Large intestine (tissue), 3 donors: ENCODE measurements around the gene ZBTB21. TPM values are rescaled to one million over a fixed set of nuclear protein-coding genes. Genes with fewer than 3 reads are reported as not detected.
"Not testable (repeated sequence)": the region's sequence is repeated elsewhere in the genome, so short reads cannot be mapped to it uniquely, and the experiment has no call there.

Source experiments
- DNase-seq, 2 donors: peaks; one replicate each; pipeline versions ENCODE4 v3.0.0 to v3.0.0-alpha.2; 2013
- H3K27ac ChIP-seq: one replicate; pipeline ENCODE4 v1.5.1; 2013; ENCODE audit warnings: low read length
- H3K27me3 ChIP-seq: 2 replicates; pipeline ENCODE4 v1.6.1; 2013; ENCODE audit warnings: low read length; ENCODE audit not compliant: control insufficient read depth, insufficient read depth
- H3K36me3 ChIP-seq: 2 replicates; pipeline ENCODE4 v1.6.1; 2013; ENCODE audit warnings: low read length; ENCODE audit not compliant: control insufficient read depth, insufficient read depth
- H3K4me1 ChIP-seq: one replicate; pipeline ENCODE4 v1.6.1; 2013; ENCODE audit warnings: low read length; ENCODE audit not compliant: control insufficient read depth, insufficient read depth
- H3K4me3 ChIP-seq: one replicate; pipeline ENCODE4 v1.5.1; 2013; ENCODE audit warnings: low read length
- H3K9me3 ChIP-seq: one replicate; pipeline ENCODE4 v1.6.1; 2013; ENCODE audit warnings: mild to moderate bottlenecking, low read depth, low read length, moderate library complexity; ENCODE audit not compliant: control insufficient read depth
- WGBS: methylation state at CpG from one replicate; pipeline ENCODE4 v1.1.5; 2013; ENCODE audit warnings: low lambda C conversion rate; ENCODE audit not compliant: insufficient coverage; 5-methylcytosine and 5-hydroxymethylcytosine counted together
- polyA plus RNA-seq: library from polyadenylated mRNA; unstranded; fragments of 120-200 nt; gene quantifications from one replicate; pipeline ENCODE4 v1.2.1, GENCODE V29; 2013

The ZBTB21 gene
- polyA plus RNA-seq, 1 donor: 11.0 TPM

DNA sequence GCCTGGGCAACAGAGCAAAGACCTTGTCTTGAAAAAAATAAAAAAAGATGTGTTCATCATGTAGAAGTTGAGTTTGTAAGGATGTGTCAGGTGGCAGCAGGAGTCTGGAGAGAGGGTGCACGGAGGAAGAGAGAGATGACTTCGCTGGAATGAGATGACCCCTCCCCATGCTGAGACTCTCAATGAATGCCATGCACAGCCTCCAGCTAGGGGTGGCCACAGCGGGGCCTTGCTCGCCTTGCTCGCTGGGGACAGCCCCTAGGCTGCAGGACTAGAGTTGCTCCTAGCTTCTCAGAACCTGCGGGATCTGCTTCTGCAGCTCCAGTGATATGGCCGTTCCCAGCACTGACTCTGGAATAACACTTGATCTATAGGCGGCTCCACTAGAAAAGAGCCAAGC is 49.8 kb downstream of the ZBTB21 start:
- H3K27me3 ChIP-seq: peaks cover 14% of the 10 kb centered on the region
- H3K36me3 ChIP-seq: no peaks in the 10 kb centered on the region
- H3K4me1 ChIP-seq: peaks cover 10% of the 10 kb centered on the region
- H3K9me3 ChIP-seq: no peaks in the 10 kb centered on the region
- H3K27ac ChIP-seq: no peak overlapping the region
- DNase-seq: no peak
- no CpG with 5 or more reads among the region's 8 CpGs for WGBS
- no peak overlapping the region for H3K4me3 ChIP-seq

DNA sequence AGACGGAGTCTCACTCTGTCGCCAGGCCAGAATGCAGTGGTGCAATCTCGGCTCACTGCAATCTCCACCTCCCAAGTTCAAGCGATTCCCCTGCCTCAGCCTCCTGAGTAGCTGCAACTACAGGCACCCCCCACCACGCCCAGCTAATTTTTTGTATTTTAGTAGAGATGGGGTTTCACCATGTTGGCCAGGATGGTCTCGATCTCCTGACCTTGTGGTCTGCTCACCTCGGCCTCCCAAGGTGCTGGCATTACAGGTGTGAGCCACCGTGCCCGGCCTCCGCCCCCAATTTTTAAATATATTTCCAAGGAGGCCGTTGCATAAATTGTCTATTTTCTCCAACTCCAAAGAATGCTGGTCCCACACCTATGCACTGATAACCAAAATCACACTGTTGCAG is 50.5 kb downstream of the ZBTB21 start:
- not testable (repeated sequence) for DNase-seq, H3K27ac ChIP-seq, H3K36me3 ChIP-seq, H3K9me3 ChIP-seq, H3K4me1 ChIP-seq, H3K4me3 ChIP-seq
- WGBS: no CpG with 5 or more reads among the region's 11 CpGs
- H3K27me3 ChIP-seq: peaks cover 14% of the 10 kb centered on the region

DNA sequence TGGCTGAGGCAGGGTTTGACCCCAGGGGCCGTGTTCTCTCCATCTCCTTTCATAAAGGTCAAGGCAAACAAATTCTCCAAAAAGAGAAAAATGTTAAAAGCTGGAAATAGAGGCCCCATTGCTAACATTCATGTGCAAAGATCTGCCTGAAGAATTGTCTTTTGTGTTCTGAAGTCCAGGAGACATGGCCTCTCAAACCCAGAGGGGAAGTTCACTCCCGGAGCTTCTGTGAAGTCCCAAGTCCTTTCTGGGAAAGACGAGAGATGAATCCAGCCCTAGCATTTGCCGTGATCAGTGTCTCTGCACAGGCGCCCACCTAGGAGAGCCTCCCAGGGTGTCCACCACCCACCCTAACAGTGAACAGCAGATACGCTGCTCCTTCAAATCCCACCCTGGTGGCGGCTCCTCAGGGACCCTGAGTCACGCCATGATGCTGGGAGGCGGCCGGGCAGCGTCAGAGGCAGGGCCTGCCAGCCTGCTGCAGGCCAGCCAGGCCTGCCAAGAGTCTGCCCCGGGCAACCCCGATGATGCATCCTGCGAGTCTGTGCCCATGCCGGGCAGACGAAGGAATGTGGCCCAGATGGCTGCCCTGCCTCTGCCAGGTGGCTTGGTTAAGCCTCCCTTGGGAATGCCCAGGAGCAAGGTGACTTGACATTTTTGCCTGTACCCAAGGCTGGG is 51.1 kb downstream of the ZBTB21 start:
- no peaks in the 10 kb centered on the region for H3K36me3 ChIP-seq
- peaks cover 14% of the 10 kb centered on the region for H3K27me3 ChIP-seq
- peaks cover 10% of the 10 kb centered on the region for H3K4me1 ChIP-seq
- DNase-seq: no peak
- H3K4me3 ChIP-seq: no peak overlapping the region
- WGBS: no CpG with 5 or more reads among the region's 16 CpGs
- H3K9me3 ChIP-seq: peaks cover 6% of the 10 kb centered on the region
- no peak overlapping the region for H3K27ac ChIP-seq

DNA sequence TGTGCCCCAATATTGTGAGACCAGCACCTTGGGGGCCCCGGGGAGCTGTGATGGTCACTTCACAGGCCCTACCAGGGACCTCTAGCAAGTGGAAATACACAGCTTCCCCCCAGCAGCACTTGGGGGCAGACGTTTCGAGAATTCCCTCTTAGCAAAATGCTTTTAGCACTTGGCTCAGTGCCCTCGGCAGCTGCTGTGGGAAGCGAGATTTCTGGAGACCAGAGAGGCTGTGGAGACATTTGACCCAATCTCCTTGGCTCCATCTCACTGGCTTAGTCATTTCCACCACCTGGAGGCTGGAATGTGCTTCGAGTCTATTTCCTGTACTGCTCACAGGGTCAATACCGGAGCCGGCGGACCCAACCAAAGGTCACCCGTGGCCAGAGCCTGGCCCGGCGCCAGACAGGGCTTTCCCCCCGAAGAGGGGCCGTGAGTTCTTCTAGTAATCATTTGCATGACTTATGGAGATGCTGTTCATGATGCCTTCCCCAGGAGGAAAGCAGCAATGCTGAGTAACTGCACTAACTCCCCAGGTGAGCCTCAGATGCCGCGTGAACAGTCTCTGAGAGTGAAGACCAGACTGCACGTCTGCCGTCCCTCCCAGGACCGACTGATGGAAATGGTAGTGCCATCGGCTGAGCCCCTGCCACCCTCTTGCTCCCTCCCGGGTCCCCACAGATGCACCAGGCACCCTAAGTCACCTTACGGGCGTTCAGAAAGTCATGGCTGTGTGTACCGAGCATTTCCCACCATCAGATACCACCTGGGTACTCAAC is 52.0 kb downstream of the ZBTB21 start:
- Histone ChIP-seq H3K36me3 (no peaks in the 10 kb centered on the region), H3K27ac (no peak overlapping the region)
- no CpG with 5 or more reads among the region's 24 CpGs for WGBS

DNA sequence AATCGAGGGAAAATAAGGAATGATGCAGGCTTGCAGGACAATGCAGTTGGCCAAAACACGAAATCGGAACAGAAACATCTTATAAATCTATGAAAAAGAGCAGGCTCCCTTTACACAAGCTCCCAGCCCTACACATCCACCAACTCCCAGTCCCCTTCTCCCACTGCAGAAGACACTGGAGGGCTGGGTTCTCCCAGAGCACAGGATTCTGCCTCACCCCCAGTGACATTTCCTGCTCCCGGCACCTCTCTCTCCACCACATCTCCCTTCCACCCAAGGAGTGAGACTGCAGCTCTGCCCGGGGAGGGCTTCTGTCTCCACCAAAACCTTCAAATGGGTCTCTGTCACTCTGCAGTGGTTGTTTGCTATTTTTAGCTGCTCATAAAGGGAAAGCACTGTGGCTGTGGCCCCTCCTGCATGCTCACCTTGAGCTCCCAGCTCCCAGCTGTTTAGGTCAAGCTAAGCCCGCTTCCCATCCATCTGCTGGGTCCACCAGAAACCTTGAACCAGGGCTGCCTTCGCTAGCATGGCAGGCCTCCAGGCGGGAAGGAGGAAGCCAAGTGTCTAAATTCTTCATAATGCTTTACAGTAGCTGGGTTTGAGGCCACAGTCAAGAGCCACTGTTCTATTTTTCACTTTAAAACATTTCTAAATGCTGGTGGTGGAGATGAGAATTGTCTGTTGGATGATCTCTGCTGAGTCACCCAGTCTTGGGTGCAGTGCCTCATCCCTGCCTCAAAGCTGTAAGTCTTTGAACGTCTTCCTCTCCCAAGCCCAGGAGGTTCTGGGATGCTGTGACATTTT is 53.0 kb downstream of the ZBTB21 start:
- no peak overlapping the region for H3K4me3 ChIP-seq
- peaks cover 6% of the 10 kb centered on the region for H3K9me3 ChIP-seq
- no peak overlapping the region for H3K27ac ChIP-seq
- H3K36me3 ChIP-seq: no peaks in the 10 kb centered on the region
- peaks cover 17% of the 10 kb centered on the region for H3K4me1 ChIP-seq
- DNase-seq: no peak
- no CpG with 5 or more reads among the region's 9 CpGs for WGBS
- H3K27me3 ChIP-seq: peaks cover 9% of the 10 kb centered on the region

More for the DNA sequence above, 52.0 kb downstream of the ZBTB21 start:
- Histone ChIP-seq H3K4me3 (no peak overlapping the region), H3K27me3 (peaks cover 11% of the 10 kb centered on the region), H3K4me1 (peaks cover 10% of the 10 kb centered on the region), H3K9me3 (peaks cover 6% of the 10 kb centered on the region)
- DNase-seq: peak; percentile 56 to 63

DNA sequence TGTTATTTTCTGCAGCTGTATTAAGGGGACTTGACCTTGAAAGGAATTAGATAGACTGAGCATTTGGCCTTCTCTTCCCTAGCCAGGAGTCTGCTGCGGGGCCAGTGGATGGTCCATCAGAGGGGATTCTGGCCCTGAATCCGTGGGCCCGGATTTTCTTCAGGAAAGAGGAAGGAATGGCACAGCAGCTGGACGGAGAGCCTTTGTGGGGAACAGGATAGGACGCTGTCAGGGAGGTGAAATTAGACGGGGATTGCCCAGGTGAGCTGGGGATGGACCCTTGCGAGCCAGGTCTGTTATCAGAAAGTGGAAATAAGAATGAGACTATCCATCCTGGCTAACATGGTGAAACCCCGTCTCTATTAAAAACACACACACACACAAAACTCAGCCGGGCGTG is 54.6 kb downstream of the ZBTB21 start:
- Histone ChIP-seq H3K9me3 (peaks cover 6% of the 10 kb centered on the region), H3K27ac (no peak overlapping the region), H3K4me3 (no peak overlapping the region), H3K36me3 (no peaks in the 10 kb centered on the region), H3K4me1 (peaks cover 17% of the 10 kb centered on the region), H3K27me3 (no peaks in the 10 kb centered on the region)
- DNase-seq: no peak
- 80% methylated on average over 1 of the region's 10 CpGs for WGBS

DNA sequence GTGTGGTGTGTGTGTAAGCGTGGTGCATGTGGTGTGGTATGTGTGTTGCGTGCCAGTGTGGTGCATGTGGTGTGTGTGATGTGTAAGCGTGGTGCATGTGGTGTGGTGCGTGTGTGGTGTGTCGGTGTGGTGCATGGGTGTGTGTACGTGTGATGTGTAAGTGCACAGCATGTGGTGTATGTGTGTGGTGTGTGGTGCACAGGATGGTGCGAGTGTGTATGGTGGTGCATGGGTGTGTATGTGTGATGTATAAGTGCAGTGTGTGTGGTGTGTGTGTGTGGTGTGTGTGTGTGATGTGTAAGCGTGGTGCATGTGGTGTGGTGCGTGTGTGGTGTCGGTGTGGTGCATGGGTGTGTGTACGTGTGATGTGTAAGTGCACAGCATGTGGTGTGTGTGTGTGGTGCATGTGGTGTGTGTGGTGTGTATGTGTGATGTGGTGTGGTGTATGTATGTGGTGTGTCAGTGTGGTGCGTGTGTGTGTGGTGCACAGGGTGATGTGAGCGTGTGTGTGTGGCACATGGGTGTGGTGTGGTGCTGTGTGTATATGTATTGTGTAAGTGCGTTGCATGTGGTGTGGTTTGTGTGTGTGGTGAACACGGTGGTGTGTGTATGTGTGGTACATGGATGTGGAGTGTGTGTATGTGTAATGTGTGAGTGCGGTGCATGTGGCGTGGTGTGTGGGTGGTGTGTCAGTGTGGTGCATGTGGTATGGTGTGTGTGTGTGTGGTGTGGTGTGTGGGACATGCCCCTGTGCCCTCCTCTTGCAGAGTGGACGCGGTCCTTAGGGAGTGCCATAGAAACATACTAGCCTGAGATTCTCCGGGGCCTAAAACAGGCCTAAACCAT is 55.3 kb downstream of the ZBTB21 start:
- 100% methylated on average over 1 of the region's 20 CpGs for WGBS
- Histone ChIP-seq H3K9me3 (peaks cover 6% of the 10 kb centered on the region), H3K4me1 (peaks cover 17% of the 10 kb centered on the region), H3K27me3 (no peaks in the 10 kb centered on the region), H3K36me3 (no peaks in the 10 kb centered on the region), H3K4me3 (no peak overlapping the region), H3K27ac (no peak overlapping the region)
- no peak for DNase-seq

DNA sequence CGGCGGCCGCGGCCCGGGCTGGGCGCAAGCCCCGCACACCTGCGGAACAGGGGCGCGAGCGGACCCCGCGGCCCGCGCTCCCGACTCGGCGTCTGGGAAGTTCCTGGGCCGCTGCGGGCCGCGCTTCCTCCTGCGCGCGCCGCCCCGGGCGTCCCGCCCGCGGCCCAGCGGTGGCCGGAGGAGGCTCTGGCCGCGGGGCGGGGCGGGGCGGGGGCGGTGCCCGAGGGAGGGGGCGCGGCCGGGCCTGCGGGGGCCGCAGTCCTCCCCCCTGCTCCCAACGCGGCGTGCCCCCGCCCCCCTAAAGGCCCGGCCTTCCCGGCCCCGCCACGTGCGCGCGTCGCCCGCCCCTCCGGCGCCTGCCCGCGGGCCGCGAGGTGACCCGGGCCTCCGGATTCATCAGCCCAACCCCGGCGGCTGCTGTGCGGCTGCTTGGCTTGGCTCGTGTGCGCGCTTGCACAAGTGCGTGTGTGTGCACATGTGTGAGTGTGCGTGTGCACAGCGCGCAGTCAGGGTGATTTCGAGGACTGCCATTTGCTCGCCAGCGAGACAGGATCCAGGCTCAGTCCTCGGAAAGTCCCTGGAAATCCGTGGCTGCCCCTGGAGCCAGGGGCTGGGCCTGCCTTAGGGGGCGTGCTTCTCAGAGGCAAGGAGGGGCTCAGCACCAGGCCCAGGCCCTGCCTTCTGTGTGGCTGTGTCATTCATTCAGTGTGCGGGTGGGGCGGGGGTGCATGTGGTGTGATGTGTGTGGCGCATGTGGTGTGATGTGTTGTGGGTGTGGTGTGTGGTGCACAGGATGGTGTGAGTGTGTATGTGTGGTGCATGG is 56.1 kb downstream of the ZBTB21 start, which contains the start of gene C2CD2:
Gene C2CD2 (minus strand): TSS at position 188 of the 823 bp plus-strand sequence. CDS start 370 bp downstream, outside the sequence.
- Histone ChIP-seq H3K4me3 (peak within 1 kb of the TSS; percentile 62), H3K9me3 (peaks cover 6% of the 10 kb centered on the region), H3K27me3 (no peaks in the 10 kb centered on the region), H3K36me3 (no peaks in the 10 kb centered on the region), H3K4me1 (peaks cover 17% of the 10 kb centered on the region), H3K27ac (no peak within 1 kb of the TSS)
- peak; percentile 50 to 75 for DNase-seq
- no CpG with 5 or more reads among the region's 85 CpGs for WGBS

DNA sequence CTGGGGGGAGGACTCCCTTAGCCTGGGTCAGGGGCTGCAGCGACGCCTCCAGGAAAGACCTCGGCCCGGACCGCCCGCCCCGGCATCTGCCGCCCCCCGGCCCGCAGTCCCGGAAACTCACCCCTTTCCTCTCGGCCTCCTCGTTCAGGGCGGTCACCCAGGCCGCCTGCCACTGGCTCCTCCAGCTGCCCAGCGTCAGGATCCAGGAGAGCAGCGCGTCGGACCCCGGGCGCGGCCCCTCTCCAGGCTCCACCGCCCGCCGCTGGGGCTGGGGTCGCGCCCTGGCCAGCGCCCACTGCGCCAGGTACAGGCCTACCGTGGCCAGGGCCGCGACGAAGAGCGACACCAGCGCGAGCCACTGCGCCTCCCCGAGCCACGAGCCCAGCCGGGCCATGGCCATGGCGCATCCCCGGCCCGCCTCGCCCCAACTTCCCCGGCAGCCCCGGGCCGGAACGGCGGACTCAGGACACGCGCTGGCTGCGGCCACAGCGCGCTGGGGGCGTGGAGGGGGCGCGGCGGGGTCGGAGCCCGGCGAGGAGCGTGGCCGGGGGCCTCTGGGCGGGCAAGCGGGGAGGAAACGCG is 56.8 kb downstream of the ZBTB21 start:
- no peaks in the 10 kb centered on the region for H3K27me3 ChIP-seq
- peak overlapping the region; percentile 62 for H3K4me3 ChIP-seq
- no CpG with 5 or more reads among the region's 67 CpGs for WGBS
- no peaks in the 10 kb centered on the region for H3K36me3 ChIP-seq
- no peak overlapping the region for H3K27ac ChIP-seq
- H3K9me3 ChIP-seq: peaks cover 6% of the 10 kb centered on the region
- peak; percentile 5 to 54 for DNase-seq
- H3K4me1 ChIP-seq: peaks cover 17% of the 10 kb centered on the region
